ENCODE measurements around the gene CACNA1E.

CACNA1E gene

GRCh38 chr1:181718034-181718433 lies 234.7 kb downstream of the CACNA1E start:
- TF ChIP-seq TAF1 (IDR thresholded peaks at IDR 0.05; ENCODE audit: borderline replicate concordance, insufficient read depth, low read length): no peak
- TF ChIP-seq FOXP2 (optimal IDR thresholded peaks at IDR 0.05; ENCODE audit: borderline replicate concordance, extremely low read depth, extremely low read length, insufficient read depth): no peak
- TF ChIP-seq SIN3A (IDR thresholded peaks at IDR 0.05; ENCODE audit: borderline replicate concordance, insufficient read depth, low read length): no peak
- TF ChIP-seq REST (IDR thresholded peaks at IDR 0.05; ENCODE audit: insufficient read depth in 1 of 2, low read depth in 2 of 2, low read length in 2 of 2): no peak
- no peak for TF ChIP-seq POLR2AphosphoS5 (IDR thresholded peaks at IDR 0.05; ENCODE audit: low read depth, low read length)

- TF ChIP-seq FOXP2 (optimal IDR thresholded peaks at IDR 0.05; ENCODE audit: borderline replicate concordance, extremely low read depth, extremely low read length, insufficient read depth) (no peak), TAF1 (IDR thresholded peaks at IDR 0.05; ENCODE audit: borderline replicate concordance, insufficient read depth, low read length) (no peak), POLR2AphosphoS5 (IDR thresholded peaks at IDR 0.05; ENCODE audit: low read depth, low read length) (no peak), SIN3A (IDR thresholded peaks at IDR 0.05; ENCODE audit: borderline replicate concordance, insufficient read depth, low read length) (no peak), REST (IDR thresholded peaks at IDR 0.05; ENCODE audit: insufficient read depth in 1 of 2, low read depth in 2 of 2, low read length in 2 of 2) (no peak)
Measured at GRCh38 chr1:181726320-181727012, 243.1 kb downstream of the CACNA1E start.

GRCh38 chr1:181730606-181731005 lies 247.3 kb downstream of the CACNA1E start:
- TF ChIP-seq REST (IDR thresholded peaks at IDR 0.05; ENCODE audit: insufficient read depth in 1 of 2, low read depth in 2 of 2, low read length in 2 of 2): no peak
- TF ChIP-seq TAF1 (IDR thresholded peaks at IDR 0.05; ENCODE audit: borderline replicate concordance, insufficient read depth, low read length): no peak
- TF ChIP-seq SIN3A (IDR thresholded peaks at IDR 0.05; ENCODE audit: borderline replicate concordance, insufficient read depth, low read length): no peak
- TF ChIP-seq POLR2AphosphoS5 (IDR thresholded peaks at IDR 0.05; ENCODE audit: low read depth, low read length): no peak

- TF ChIP-seq REST (IDR thresholded peaks at IDR 0.05; ENCODE audit: insufficient read depth in 1 of 2, low read depth in 2 of 2, low read length in 2 of 2): no peak
- TF ChIP-seq TAF1 (IDR thresholded peaks at IDR 0.05; ENCODE audit: borderline replicate concordance, insufficient read depth, low read length): no peak
- no peak for TF ChIP-seq FOXP2 (optimal IDR thresholded peaks at IDR 0.05; ENCODE audit: borderline replicate concordance, extremely low read depth, extremely low read length, insufficient read depth)
- no peak for TF ChIP-seq SIN3A (IDR thresholded peaks at IDR 0.05; ENCODE audit: borderline replicate concordance, insufficient read depth, low read length)
- no peak for TF ChIP-seq POLR2AphosphoS5 (IDR thresholded peaks at IDR 0.05; ENCODE audit: low read depth, low read length)
Measured at GRCh38 chr1:181732218-181732990, 249.1 kb downstream of the CACNA1E start.

All from PFSK-1 (cell line).